Activated CD4-positive, alpha-beta memory T cell treated with anti-CD3 and anti-CD28 coated beads for 36 hours (primary cell): ENCODE data around the gene KCNJ10. TPM values are rescaled to one million over a fixed set of nuclear protein-coding genes. Genes with fewer than 3 reads are reported as not detected.

Source experiments
- CTCF ChIA-PET: fragments of 350-600 bp; sonication (Branson Sonifier 250); formaldehyde crosslinking; loops from one replicate; lab custom pipeline; 2021; ENCODE audit warnings: antibody characterized with exemption, inconsistent platforms; lab: Charles Lee
- POLR2A ChIA-PET: fragments of 350-600 bp; sonication (Branson Sonifier 250); formaldehyde crosslinking; loops from one replicate; lab custom pipeline; 2021; ENCODE audit warnings: antibody characterized with exemption; lab: Charles Lee
- DNase-seq: peaks from one replicate; pipeline ENCODE4 v3.0.0-alpha.2; 2020
- H3K27ac Mint-ChIP-seq: one replicate; pipeline ENCODE4 v1.8.0; 2021; ENCODE audit warnings: mixed read lengths
- H3K27me3 Mint-ChIP-seq: one replicate; pipeline ENCODE4 v1.8.0; 2021; ENCODE audit warnings: mixed read lengths
- H3K36me3 Mint-ChIP-seq: one replicate; pipeline ENCODE4 v1.8.0; 2021; ENCODE audit warnings: mixed read lengths
- H3K4me1 Mint-ChIP-seq: one replicate; pipeline ENCODE4 v1.8.0; 2021; ENCODE audit warnings: low read depth, mixed read lengths
- H3K4me3 Mint-ChIP-seq: one replicate; pipeline ENCODE4 v1.8.0; 2021; ENCODE audit warnings: mild to moderate bottlenecking, mixed read lengths
- H3K9me3 Mint-ChIP-seq: one replicate; pipeline ENCODE4 v1.8.0; 2021; ENCODE audit warnings: mixed read lengths
- intact Hi-C: fragments of 100-400 bp; cut with micrococcal nuclease; formaldehyde crosslinking; loops from one replicate; pipeline ENCODE4 v1.15.1; 2023
- total RNA-seq, 2 experiments: library from RNA; stranded (reverse); gene quantifications; one replicate each; pipeline ENCODE4 v1.2.3, GENCODE V29; 2021

KCNJ10 gene
- total RNA-seq, 2 experiments from 2014 or later = not detected

GRCh38 chr1:160018347-160018746 lies 51.6 kb downstream of the KCNJ10 start:
- no peak for DNase-seq
- H3K27ac Mint-ChIP-seq = no peak overlapping the region
- POLR2A ChIA-PET = no interaction called here
- peaks cover 8% of the 10 kb centered on the region for H3K27me3 Mint-ChIP-seq
- H3K36me3 Mint-ChIP-seq = no peaks in the 10 kb centered on the region
- H3K4me3 Mint-ChIP-seq = no peak overlapping the region
- H3K4me1 Mint-ChIP-seq = peaks cover 9% of the 10 kb centered on the region
- intact Hi-C loops = no loop called here
- H3K9me3 Mint-ChIP-seq = no peaks in the 10 kb centered on the region
- CTCF ChIA-PET = interaction anchor here (1.2 to 6.2 kb wide), 4 partner anchors 11 to 60 kb away, joined by 3 to 78 read pairs (median 4); no protein-coding TSS in a partner anchor

- no peak for DNase-seq
- peaks cover 9% of the 10 kb centered on the region for H3K4me1 Mint-ChIP-seq
- no peak overlapping the region for H3K27ac Mint-ChIP-seq
- H3K4me3 Mint-ChIP-seq = no peak overlapping the region
- peaks cover 8% of the 10 kb centered on the region for H3K27me3 Mint-ChIP-seq
- ChIA-PET POLR2A (no interaction called here), CTCF (interaction anchor here (1.3 to 6.2 kb wide), 2 partner anchors 10 to 59 kb away, joined by 4 to 78 read pairs; no protein-coding TSS in a partner anchor)
- no peaks in the 10 kb centered on the region for H3K9me3 Mint-ChIP-seq
- no peaks in the 10 kb centered on the region for H3K36me3 Mint-ChIP-seq
- intact Hi-C loops = no loop called here
Measured at GRCh38 chr1:160017592-160017991, 52.4 kb downstream of the KCNJ10 start.

GRCh38 chr1:160011781-160012180 lies 58.2 kb downstream of the KCNJ10 start:
- peaks cover 7% of the 10 kb centered on the region for H3K27me3 Mint-ChIP-seq
- H3K4me3 Mint-ChIP-seq = no peak overlapping the region
- DNase-seq = no peak
- H3K4me1 Mint-ChIP-seq = no peaks in the 10 kb centered on the region
- ChIA-PET CTCF (no interaction called here), POLR2A (no interaction called here)
- intact Hi-C loops = no loop called here
- H3K27ac Mint-ChIP-seq = no peak overlapping the region
- H3K9me3 Mint-ChIP-seq = no peaks in the 10 kb centered on the region
- H3K36me3 Mint-ChIP-seq = no peaks in the 10 kb centered on the region

GRCh38 chr1:160009801-160010200 lies 60.2 kb downstream of the KCNJ10 start:
- Mint-ChIP-seq H3K4me1 (no peaks in the 10 kb centered on the region), H3K36me3 (no peaks in the 10 kb centered on the region), H3K4me3 (no peak overlapping the region), H3K9me3 (no peaks in the 10 kb centered on the region), H3K27me3 (peaks cover 5% of the 10 kb centered on the region), H3K27ac (no peak overlapping the region)
- no peak for DNase-seq
- intact Hi-C loops = loop anchor here (10.0 kb wide), 1 partner anchor 795 kb away; no protein-coding TSS in a partner anchor
- ChIA-PET POLR2A (no interaction called here), CTCF (interaction anchor here (1.3 to 11.8 kb wide), 5 partner anchors 8 to 117 kb away, joined by 3 to 311 read pairs (median 68); partner anchors contain the start of gene PIGM)

- Mint-ChIP-seq H3K36me3 (no peaks in the 10 kb centered on the region), H3K4me3 (no peak overlapping the region), H3K27me3 (peaks cover 4% of the 10 kb centered on the region), H3K27ac (no peak overlapping the region), H3K4me1 (no peaks in the 10 kb centered on the region), H3K9me3 (no peaks in the 10 kb centered on the region)
- ChIA-PET CTCF (interaction anchor here (1.1 to 11.8 kb wide), 10 partner anchors 9 to 209 kb away, joined by 3 to 311 read pairs (median 42); partner anchors contain the start of genes FCRL6, PIGM and TAGLN2), POLR2A (no interaction called here)
- intact Hi-C loops = loop anchor here (10.0 kb wide), 1 partner anchor 794 kb away; no protein-coding TSS in a partner anchor
- no peak for DNase-seq
Measured at GRCh38 chr1:160009081-160009480, 60.9 kb downstream of the KCNJ10 start.

- Mint-ChIP-seq H3K4me1 (no peaks in the 10 kb centered on the region), H3K9me3 (no peaks in the 10 kb centered on the region), H3K27ac (no peak overlapping the region), H3K4me3 (no peak overlapping the region), H3K36me3 (no peaks in the 10 kb centered on the region), H3K27me3 (peaks cover 4% of the 10 kb centered on the region)
- POLR2A ChIA-PET = interaction anchor here (0.5 to 0.8 kb wide), 2 partner anchors 15 to 80 kb away, joined by 3 to 4 read pairs; no protein-coding TSS in a partner anchor
- no peak for DNase-seq
- intact Hi-C loops = loop anchor here (1.0 to 10.0 kb wide), 4 partner anchors 71 to 793 kb away; partner anchors contain the start of gene DUSP23
- CTCF ChIA-PET = interaction anchor here (0.5 to 11.8 kb wide), 51 partner anchors 9 to 878 kb away, joined by 3 to 311 read pairs (median 5); partner anchors contain the start of genes FCRL6, IGSF9, KCNJ10 and KCNJ9
Measured at GRCh38 chr1:160007577-160008200, 62.3 kb downstream of the KCNJ10 start.

- ChIA-PET CTCF (interaction anchor here (0.5 to 11.8 kb wide), 37 partner anchors 10 to 846 kb away, joined by 3 to 311 read pairs (median 8); partner anchors contain the start of genes DUSP23, FCRL6, IGSF9 and KCNJ9), POLR2A (no interaction called here)
- intact Hi-C loops = loop anchor here (1.0 to 10.0 kb wide), 3 partner anchors 114 to 792 kb away; no protein-coding TSS in a partner anchor
- H3K9me3 Mint-ChIP-seq = no peaks in the 10 kb centered on the region
- H3K4me1 Mint-ChIP-seq = no peaks in the 10 kb centered on the region
- DNase-seq = peak; percentile 82
- H3K36me3 Mint-ChIP-seq = no peaks in the 10 kb centered on the region
- no peak overlapping the region for H3K27ac Mint-ChIP-seq
- H3K4me3 Mint-ChIP-seq = no peak overlapping the region
- peaks cover 2% of the 10 kb centered on the region for H3K27me3 Mint-ChIP-seq
Measured at GRCh38 chr1:160006312-160006940, 63.5 kb downstream of the KCNJ10 start.

GRCh38 chr1:160005070-160005469 lies 64.9 kb downstream of the KCNJ10 start:
- Mint-ChIP-seq H3K27ac (no peak overlapping the region), H3K4me3 (no peak overlapping the region), H3K36me3 (no peaks in the 10 kb centered on the region), H3K4me1 (no peaks in the 10 kb centered on the region), H3K9me3 (no peaks in the 10 kb centered on the region), H3K27me3 (peaks cover 2% of the 10 kb centered on the region)
- POLR2A ChIA-PET = no interaction called here
- DNase-seq = no peak
- intact Hi-C loops = loop anchor here (10.0 kb wide), 1 partner anchor 790 kb away; no protein-coding TSS in a partner anchor
- CTCF ChIA-PET = interaction anchor here (0.6 to 11.8 kb wide), 17 partner anchors 12 to 205 kb away, joined by 3 to 311 read pairs (median 31); partner anchors contain the start of genes FCRL6, IGSF9, PIGM and TAGLN2

GRCh38 chr1:160004425-160004824 lies 65.5 kb downstream of the KCNJ10 start:
- peaks cover 2% of the 10 kb centered on the region for H3K27me3 Mint-ChIP-seq
- H3K4me1 Mint-ChIP-seq = no peaks in the 10 kb centered on the region
- H3K4me3 Mint-ChIP-seq = no peak overlapping the region
- intact Hi-C loops = loop anchor here (10.0 kb wide), 1 partner anchor 790 kb away; no protein-coding TSS in a partner anchor
- DNase-seq = no peak
- H3K27ac Mint-ChIP-seq = no peak overlapping the region
- ChIA-PET CTCF (interaction anchor here (1.1 to 11.8 kb wide), 9 partner anchors 12 to 204 kb away, joined by 3 to 311 read pairs (median 34); partner anchors contain the start of genes FCRL6 and IGSF9), POLR2A (no interaction called here)
- no peaks in the 10 kb centered on the region for H3K36me3 Mint-ChIP-seq
- no peaks in the 10 kb centered on the region for H3K9me3 Mint-ChIP-seq

GRCh38 chr1:160004001-160004400 lies 66.0 kb downstream of the KCNJ10 start:
- no peak for DNase-seq
- Mint-ChIP-seq H3K27me3 (peaks cover 4% of the 10 kb centered on the region), H3K9me3 (no peaks in the 10 kb centered on the region), H3K4me1 (no peaks in the 10 kb centered on the region), H3K36me3 (no peaks in the 10 kb centered on the region), H3K27ac (no peak overlapping the region), H3K4me3 (no peak overlapping the region)
- ChIA-PET CTCF (interaction anchor here (1.1 to 11.8 kb wide), 6 partner anchors 11 to 190 kb away, joined by 3 to 311 read pairs (median 4); no protein-coding TSS in a partner anchor), POLR2A (no interaction called here)
- intact Hi-C loops = loop anchor here (10.0 kb wide), 1 partner anchor 789 kb away; no protein-coding TSS in a partner anchor

- POLR2A ChIA-PET = no interaction called here
Measured at GRCh38 chr1:160001440-160001839, 68.5 kb downstream of the KCNJ10 start.

More at GRCh38 chr1:160001440-160001839, 68.5 kb downstream of the KCNJ10 start:
- no peak overlapping the region for H3K4me3 Mint-ChIP-seq
- no peak overlapping the region for H3K27ac Mint-ChIP-seq
- intact Hi-C loops = loop anchor here (10.0 kb wide), 1 partner anchor 787 kb away; no protein-coding TSS in a partner anchor
- DNase-seq = no peak
- H3K9me3 Mint-ChIP-seq = no peaks in the 10 kb centered on the region
- H3K4me1 Mint-ChIP-seq = no peaks in the 10 kb centered on the region
- no peaks in the 10 kb centered on the region for H3K36me3 Mint-ChIP-seq
- H3K27me3 Mint-ChIP-seq = peaks cover 5% of the 10 kb centered on the region
- CTCF ChIA-PET = interaction anchor here (0.9 to 11.8 kb wide), 3 partner anchors 10 to 67 kb away, joined by 3 to 311 read pairs (median 3); partner anchors contain the start of gene IGSF9
